ENCODE data around the gene ZFR.
"Not testable (repeated sequence)": the region's sequence is repeated elsewhere in the genome, so short reads cannot be mapped to it uniquely, and the experiment has no call there.

The ZFR gene

GRCh38 chr5:32320576-32320975 lies 124.0 kb downstream of the ZFR start:
- no peak for DNase-seq (ENCODE audit: low read depth, low spot score)

GRCh38 chr5:32319926-32320543 lies 124.5 kb downstream of the ZFR start:
- no peak for DNase-seq (ENCODE audit: low read depth, low spot score)

GRCh38 chr5:32319392-32319791 lies 125.1 kb downstream of the ZFR start:
- peak; percentile 42 for DNase-seq (ENCODE audit: low read depth, low spot score)

GRCh38 chr5:32317041-32317440 lies 127.5 kb downstream of the ZFR start:
- no peak for DNase-seq (ENCODE audit: low read depth, low spot score)

- no peak for DNase-seq (ENCODE audit: low read depth, low spot score)
Measured at GRCh38 chr5:32315221-32316014, 129.1 kb downstream of the ZFR start.

GRCh38 chr5:32314658-32315057 lies 129.9 kb downstream of the ZFR start:
- DNase-seq (ENCODE audit: low read depth, low spot score), result no peak

- not testable (repeated sequence) for DNase-seq (ENCODE audit: low read depth, low spot score)
Measured at GRCh38 chr5:32314152-32314488, 130.4 kb downstream of the ZFR start.

- peak; percentile 97 for DNase-seq (ENCODE audit: low read depth, low spot score)
Measured at GRCh38 chr5:32312595-32313332, 131.8 kb downstream of the ZFR start, which contains the start of gene MTMR12. Gene MTMR12, minus strand, starts transcription at chr5:32312939. Its CDS starts 101 bp downstream, at chr5:32312838.

GRCh38 chr5:32312197-32312594 lies 132.3 kb downstream of the ZFR start:
- DNase-seq (ENCODE audit: low read depth, low spot score), result no peak

GRCh38 chr5:32311404-32312196 lies 132.9 kb downstream of the ZFR start:
- DNase-seq (ENCODE audit: low read depth, low spot score), result peak; percentile 28

GRCh38 chr5:32309761-32310160 lies 134.8 kb downstream of the ZFR start:
- no peak for DNase-seq (ENCODE audit: low read depth, low spot score)

- DNase-seq (ENCODE audit: low read depth, low spot score), result no peak
Measured at GRCh38 chr5:32308946-32309345, 135.6 kb downstream of the ZFR start.

GRCh38 chr5:32307769-32308194 lies 136.8 kb downstream of the ZFR start:
- DNase-seq (ENCODE audit: low read depth, low spot score), result no peak

- no peak for DNase-seq (ENCODE audit: low read depth, low spot score)
Measured at GRCh38 chr5:32304622-32305021, 139.9 kb downstream of the ZFR start.
